ENCODE results near the gene ELAVL2.

ELAVL2 gene

GRCh38 chr9:23784962-23785361 lies 41.1 kb downstream of the ELAVL2 start:
- Histone ChIP-seq H3K27ac (ENCODE audit: low read length) (no peak overlapping the region), H3K9me3 (ENCODE audit: control insufficient read depth in 1 of 2, low read length in 2 of 2) (no peaks in the 10 kb centered on the region), H3K36me3 (ENCODE audit: control insufficient read depth in 1 of 2, insufficient read depth in 2 of 2, low read length in 2 of 2) (no peaks in the 10 kb centered on the region), H3K27me3 (ENCODE audit: low read depth, low read length) (no peaks in the 10 kb centered on the region), H3K4me3 (ENCODE audit: low read depth in 1 of 2, low read length in 2 of 2) (no peak overlapping the region), H3K4me1 (ENCODE audit: control insufficient read depth in 1 of 2, insufficient read depth in 2 of 2, low read length in 2 of 2) (no peaks in the 10 kb centered on the region)

GRCh38 chr9:23783509-23783908 lies 42.5 kb downstream of the ELAVL2 start:
- Histone ChIP-seq H3K36me3 (ENCODE audit: control insufficient read depth in 1 of 2, insufficient read depth in 2 of 2, low read length in 2 of 2) (no peaks in the 10 kb centered on the region), H3K4me3 (ENCODE audit: low read depth in 1 of 2, low read length in 2 of 2) (no peak overlapping the region), H3K27me3 (ENCODE audit: low read depth, low read length) (no peaks in the 10 kb centered on the region), H3K4me1 (ENCODE audit: control insufficient read depth in 1 of 2, insufficient read depth in 2 of 2, low read length in 2 of 2) (no peaks in the 10 kb centered on the region), H3K9me3 (ENCODE audit: control insufficient read depth in 1 of 2, low read length in 2 of 2) (no peaks in the 10 kb centered on the region), H3K27ac (ENCODE audit: low read length) (no peak overlapping the region)

DNA sequence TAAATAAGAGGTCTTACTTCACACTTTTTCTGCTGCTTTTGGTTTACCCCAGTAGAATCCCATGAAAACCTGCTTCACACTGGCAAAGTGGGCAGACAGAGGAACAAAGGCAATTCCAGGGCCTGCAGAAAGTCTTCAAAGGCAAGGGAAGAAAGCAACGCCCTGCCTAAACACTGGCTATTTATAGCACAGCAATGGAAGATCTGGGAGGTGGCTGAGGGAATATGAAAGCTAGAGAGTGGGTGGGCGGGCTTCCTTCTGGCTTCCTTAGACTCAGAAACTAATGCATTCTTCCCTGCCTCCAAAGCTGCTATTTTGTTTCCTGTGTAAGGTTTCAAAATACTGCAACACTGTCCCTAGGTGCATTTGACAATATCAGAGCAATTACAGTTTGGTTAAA lies 46.8 kb downstream of the ELAVL2 start:
- Histone ChIP-seq H3K27me3 (ENCODE audit: low read depth, low read length) (no peaks in the 10 kb centered on the region), H3K9me3 (ENCODE audit: control insufficient read depth in 1 of 2, low read length in 2 of 2) (no peaks in the 10 kb centered on the region), H3K36me3 (ENCODE audit: control insufficient read depth in 1 of 2, insufficient read depth in 2 of 2, low read length in 2 of 2) (no peaks in the 10 kb centered on the region), H3K27ac (ENCODE audit: low read length) (no peak overlapping the region), H3K4me3 (ENCODE audit: low read depth in 1 of 2, low read length in 2 of 2) (no peak overlapping the region), H3K4me1 (ENCODE audit: control insufficient read depth in 1 of 2, insufficient read depth in 2 of 2, low read length in 2 of 2) (no peaks in the 10 kb centered on the region)

DNA sequence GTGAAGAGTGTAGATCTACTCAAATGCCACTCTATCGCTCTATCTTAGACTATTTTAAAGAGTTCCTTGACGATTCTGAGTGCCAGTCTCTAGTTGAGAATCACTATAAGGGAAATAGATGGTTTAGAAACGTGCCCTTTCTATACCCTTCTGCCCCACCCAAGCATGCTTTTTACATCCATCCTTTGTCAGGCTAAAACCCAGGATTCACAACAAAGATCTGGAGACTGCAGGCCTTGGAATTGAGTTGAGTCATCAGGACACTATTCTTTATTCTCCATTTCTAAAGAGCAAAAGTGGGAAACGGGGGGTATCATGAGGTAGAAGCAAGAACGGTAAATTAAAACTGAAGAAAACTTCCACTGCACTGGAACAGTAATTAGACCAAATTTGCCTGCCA lies 48.7 kb downstream of the ELAVL2 start:
- H3K4me3 ChIP-seq (ENCODE audit: low read depth in 1 of 2, low read length in 2 of 2), result no peak overlapping the region
- no peaks in the 10 kb centered on the region for H3K36me3 ChIP-seq (ENCODE audit: control insufficient read depth in 1 of 2, insufficient read depth in 2 of 2, low read length in 2 of 2)
- no peaks in the 10 kb centered on the region for H3K9me3 ChIP-seq (ENCODE audit: control insufficient read depth in 1 of 2, low read length in 2 of 2)
- no peak overlapping the region for H3K27ac ChIP-seq (ENCODE audit: low read length)
- H3K27me3 ChIP-seq (ENCODE audit: low read depth, low read length), result no peaks in the 10 kb centered on the region
- no peaks in the 10 kb centered on the region for H3K4me1 ChIP-seq (ENCODE audit: control insufficient read depth in 1 of 2, insufficient read depth in 2 of 2, low read length in 2 of 2)

DNA sequence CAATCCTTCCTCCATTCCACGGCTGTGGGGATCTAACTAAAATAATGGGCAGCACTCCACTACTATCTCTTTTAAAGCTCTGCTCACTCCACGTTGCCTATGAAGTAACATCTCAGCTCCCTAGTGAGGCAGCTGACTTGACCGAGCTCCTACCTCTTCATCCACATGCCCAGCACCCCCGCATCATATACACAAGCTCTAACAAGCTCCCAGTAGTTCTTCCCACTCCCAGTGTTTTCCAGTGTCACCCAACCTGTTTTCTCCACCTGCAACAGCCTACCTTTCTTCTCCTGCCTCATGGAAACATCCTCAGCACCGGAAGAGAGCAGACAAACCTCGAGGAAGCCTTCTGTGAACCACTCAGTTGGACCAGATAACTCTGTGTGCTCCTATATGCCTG lies 50.5 kb downstream of the ELAVL2 start:
- Histone ChIP-seq H3K4me3 (ENCODE audit: low read depth in 1 of 2, low read length in 2 of 2) (no peak overlapping the region), H3K36me3 (ENCODE audit: control insufficient read depth in 1 of 2, insufficient read depth in 2 of 2, low read length in 2 of 2) (no peaks in the 10 kb centered on the region), H3K4me1 (ENCODE audit: control insufficient read depth in 1 of 2, insufficient read depth in 2 of 2, low read length in 2 of 2) (no peaks in the 10 kb centered on the region), H3K27me3 (ENCODE audit: low read depth, low read length) (no peaks in the 10 kb centered on the region), H3K9me3 (ENCODE audit: control insufficient read depth in 1 of 2, low read length in 2 of 2) (no peaks in the 10 kb centered on the region), H3K27ac (ENCODE audit: low read length) (no peak overlapping the region)

DNA sequence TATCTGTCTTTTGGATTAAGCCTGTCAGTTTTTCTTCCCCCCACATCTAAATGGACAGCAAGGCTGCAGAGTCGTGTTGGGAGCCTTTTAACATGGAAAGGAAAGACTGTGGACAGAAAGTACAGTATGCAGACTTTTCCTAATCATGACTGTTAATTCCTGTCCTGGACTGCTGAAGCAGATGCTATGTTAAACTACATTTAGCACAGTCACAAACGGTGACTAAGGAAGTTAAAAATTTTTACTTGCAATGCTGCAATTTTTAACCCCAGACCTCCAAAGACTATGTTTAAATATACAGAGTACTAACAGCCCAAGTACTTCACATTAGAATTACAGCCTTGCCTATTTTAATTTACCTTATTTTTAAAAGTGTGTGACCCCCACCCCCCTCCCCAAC lies 51.8 kb downstream of the ELAVL2 start:
- Histone ChIP-seq H3K4me1 (ENCODE audit: control insufficient read depth in 1 of 2, insufficient read depth in 2 of 2, low read length in 2 of 2) (no peaks in the 10 kb centered on the region), H3K4me3 (ENCODE audit: low read depth in 1 of 2, low read length in 2 of 2) (no peak overlapping the region), H3K9me3 (ENCODE audit: control insufficient read depth in 1 of 2, low read length in 2 of 2) (no peaks in the 10 kb centered on the region), H3K36me3 (ENCODE audit: control insufficient read depth in 1 of 2, insufficient read depth in 2 of 2, low read length in 2 of 2) (no peaks in the 10 kb centered on the region), H3K27ac (ENCODE audit: low read length) (no peak overlapping the region), H3K27me3 (ENCODE audit: low read depth, low read length) (no peaks in the 10 kb centered on the region)

GRCh38 chr9:23772385-23772783 lies 53.7 kb downstream of the ELAVL2 start:
- Histone ChIP-seq H3K4me3 (ENCODE audit: low read depth in 1 of 2, low read length in 2 of 2) (no peak overlapping the region), H3K9me3 (ENCODE audit: control insufficient read depth in 1 of 2, low read length in 2 of 2) (no peaks in the 10 kb centered on the region), H3K27ac (ENCODE audit: low read length) (no peak overlapping the region), H3K4me1 (ENCODE audit: control insufficient read depth in 1 of 2, insufficient read depth in 2 of 2, low read length in 2 of 2) (no peaks in the 10 kb centered on the region), H3K27me3 (ENCODE audit: low read depth, low read length) (no peaks in the 10 kb centered on the region), H3K36me3 (ENCODE audit: control insufficient read depth in 1 of 2, insufficient read depth in 2 of 2, low read length in 2 of 2) (no peaks in the 10 kb centered on the region)

GRCh38 chr9:23771746-23772384 lies 54.2 kb downstream of the ELAVL2 start:
- Histone ChIP-seq H3K9me3 (ENCODE audit: control insufficient read depth in 1 of 2, low read length in 2 of 2) (no peaks in the 10 kb centered on the region), H3K27me3 (ENCODE audit: low read depth, low read length) (no peaks in the 10 kb centered on the region), H3K4me3 (ENCODE audit: low read depth in 1 of 2, low read length in 2 of 2) (no peak overlapping the region), H3K36me3 (ENCODE audit: control insufficient read depth in 1 of 2, insufficient read depth in 2 of 2, low read length in 2 of 2) (no peaks in the 10 kb centered on the region), H3K4me1 (ENCODE audit: control insufficient read depth in 1 of 2, insufficient read depth in 2 of 2, low read length in 2 of 2) (no peaks in the 10 kb centered on the region), H3K27ac (ENCODE audit: low read length) (no peak overlapping the region)

DNA sequence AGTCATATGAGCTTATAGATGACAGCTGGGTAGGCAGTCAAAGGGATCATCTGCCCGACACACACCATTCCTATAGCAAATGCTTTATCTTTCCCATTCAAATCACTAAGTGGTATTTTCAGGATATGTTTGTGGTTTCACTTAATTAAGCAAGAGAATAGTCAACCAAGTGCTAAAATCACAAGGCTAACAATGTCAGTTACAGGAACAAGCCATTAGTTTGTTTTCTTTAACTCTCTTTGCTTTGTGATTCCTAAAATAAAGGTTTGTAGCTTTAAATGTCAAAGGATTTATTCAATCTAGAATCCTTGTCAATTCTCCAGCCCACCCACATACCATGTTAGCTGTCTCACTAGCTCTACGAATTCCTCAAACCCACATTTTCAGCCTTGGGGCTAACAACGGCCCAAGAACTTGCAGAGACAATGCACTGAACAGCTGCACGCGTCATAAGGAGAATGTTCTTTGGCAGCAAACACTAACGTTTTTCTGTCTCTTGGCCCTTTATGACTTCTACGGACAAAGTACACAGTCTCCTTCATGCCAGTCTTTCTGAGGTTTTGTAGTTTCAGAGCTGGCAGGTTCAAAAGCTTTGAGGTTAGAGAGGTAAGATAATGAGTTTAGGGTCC lies 56.6 kb downstream of the ELAVL2 start:
- H3K27ac ChIP-seq (ENCODE audit: low read length), result no peak overlapping the region
- H3K9me3 ChIP-seq (ENCODE audit: control insufficient read depth in 1 of 2, low read length in 2 of 2), result no peaks in the 10 kb centered on the region
- H3K36me3 ChIP-seq (ENCODE audit: control insufficient read depth in 1 of 2, insufficient read depth in 2 of 2, low read length in 2 of 2), result no peaks in the 10 kb centered on the region
- no peak overlapping the region for H3K4me3 ChIP-seq (ENCODE audit: low read depth in 1 of 2, low read length in 2 of 2)
- H3K4me1 ChIP-seq (ENCODE audit: control insufficient read depth in 1 of 2, insufficient read depth in 2 of 2, low read length in 2 of 2), result no peaks in the 10 kb centered on the region
- H3K27me3 ChIP-seq (ENCODE audit: low read depth, low read length), result no peaks in the 10 kb centered on the region

DNA sequence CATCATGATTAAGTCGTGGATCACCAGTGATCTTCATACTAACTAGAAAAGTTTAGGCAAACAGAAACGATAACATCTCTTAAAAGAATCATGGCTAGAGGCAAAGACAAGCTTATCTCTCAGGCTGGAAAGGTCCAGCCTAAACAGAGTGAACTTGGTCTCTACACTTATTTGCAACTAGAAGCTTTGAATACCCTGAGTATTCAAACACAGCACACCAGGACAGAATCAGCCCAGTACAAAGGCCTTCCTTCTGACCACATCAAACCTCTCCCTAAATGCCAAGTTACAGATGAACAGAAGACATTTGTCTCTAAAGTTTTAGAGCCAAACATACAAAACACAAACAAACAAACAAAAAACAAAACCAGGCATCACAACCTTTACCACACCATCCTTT lies 57.2 kb downstream of the ELAVL2 start:
- Histone ChIP-seq H3K36me3 (ENCODE audit: control insufficient read depth in 1 of 2, insufficient read depth in 2 of 2, low read length in 2 of 2) (no peaks in the 10 kb centered on the region), H3K27me3 (ENCODE audit: low read depth, low read length) (no peaks in the 10 kb centered on the region), H3K9me3 (ENCODE audit: control insufficient read depth in 1 of 2, low read length in 2 of 2) (no peaks in the 10 kb centered on the region), H3K4me1 (ENCODE audit: control insufficient read depth in 1 of 2, insufficient read depth in 2 of 2, low read length in 2 of 2) (no peaks in the 10 kb centered on the region), H3K4me3 (ENCODE audit: low read depth in 1 of 2, low read length in 2 of 2) (no peak overlapping the region), H3K27ac (ENCODE audit: low read length) (no peak overlapping the region)

DNA sequence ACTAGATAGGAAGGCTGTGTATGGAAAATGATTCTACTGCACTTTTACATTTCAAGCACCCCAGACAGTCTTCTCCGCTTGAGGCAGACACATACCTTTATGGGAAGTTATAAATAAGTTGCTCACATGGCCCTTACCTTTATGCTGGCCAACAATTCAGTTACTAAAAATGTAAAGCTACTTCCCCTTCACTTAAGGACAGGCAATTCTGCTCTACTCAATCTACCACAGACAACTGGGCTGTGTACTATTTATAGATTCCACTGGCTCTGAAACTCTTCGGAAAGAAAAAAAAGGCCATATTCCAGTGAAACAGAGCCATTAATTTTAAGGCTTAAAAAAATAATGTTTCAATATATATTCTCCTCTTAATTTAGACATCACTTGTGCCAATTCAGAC lies 59.4 kb downstream of the ELAVL2 start:
- Histone ChIP-seq H3K4me1 (ENCODE audit: control insufficient read depth in 1 of 2, insufficient read depth in 2 of 2, low read length in 2 of 2) (no peaks in the 10 kb centered on the region), H3K27me3 (ENCODE audit: low read depth, low read length) (no peaks in the 10 kb centered on the region), H3K27ac (ENCODE audit: low read length) (no peak overlapping the region), H3K36me3 (ENCODE audit: control insufficient read depth in 1 of 2, insufficient read depth in 2 of 2, low read length in 2 of 2) (no peaks in the 10 kb centered on the region), H3K9me3 (ENCODE audit: control insufficient read depth in 1 of 2, low read length in 2 of 2) (no peaks in the 10 kb centered on the region), H3K4me3 (ENCODE audit: low read depth in 1 of 2, low read length in 2 of 2) (no peak overlapping the region)

GRCh38 chr9:23765561-23765960 lies 60.5 kb downstream of the ELAVL2 start:
- Histone ChIP-seq H3K27ac (ENCODE audit: low read length) (no peak overlapping the region), H3K36me3 (ENCODE audit: control insufficient read depth in 1 of 2, insufficient read depth in 2 of 2, low read length in 2 of 2) (no peaks in the 10 kb centered on the region), H3K4me3 (ENCODE audit: low read depth in 1 of 2, low read length in 2 of 2) (no peak overlapping the region), H3K9me3 (ENCODE audit: control insufficient read depth in 1 of 2, low read length in 2 of 2) (no peaks in the 10 kb centered on the region), H3K27me3 (ENCODE audit: low read depth, low read length) (no peaks in the 10 kb centered on the region), H3K4me1 (ENCODE audit: control insufficient read depth in 1 of 2, insufficient read depth in 2 of 2, low read length in 2 of 2) (no peaks in the 10 kb centered on the region)

Data from muscle layer of duodenum (tissue), 2 donors.